Activated CD4-positive, alpha-beta T cell treated with anti-CD3 and anti-CD28 coated beads, Interleukin-2, amount 50 U/mL, for 24 hours (primary cell): ENCODE measurements around the gene GRB10.

Experiments used
- DNase-seq, 2 donors: peaks; one replicate each; pipeline ENCODE4 v3.0.0-alpha.2; 2020; ENCODE audit warnings: low read depth in 1 of 2, low spot score in 1 of 2

The GRB10 gene

DNA sequence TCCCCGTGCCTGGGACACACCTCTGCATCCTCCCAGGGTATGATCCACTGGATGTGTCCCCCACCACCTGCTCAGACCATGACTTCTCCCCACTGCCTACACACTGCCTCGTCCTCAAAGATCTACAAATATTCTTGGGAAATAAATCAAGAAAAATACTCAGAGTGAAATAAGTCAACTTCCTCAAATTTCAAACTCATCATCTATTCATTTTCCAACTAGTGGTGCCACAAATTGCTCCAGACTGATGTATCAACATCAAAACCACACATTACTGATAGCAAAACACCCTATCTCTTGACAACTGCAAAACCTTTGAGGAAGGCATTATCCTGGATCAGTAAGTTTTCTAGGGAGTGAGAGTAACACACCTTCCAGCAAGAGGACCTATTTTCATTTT is 87.7 kb downstream of the GRB10 start:
- DNase-seq: no peak

DNA sequence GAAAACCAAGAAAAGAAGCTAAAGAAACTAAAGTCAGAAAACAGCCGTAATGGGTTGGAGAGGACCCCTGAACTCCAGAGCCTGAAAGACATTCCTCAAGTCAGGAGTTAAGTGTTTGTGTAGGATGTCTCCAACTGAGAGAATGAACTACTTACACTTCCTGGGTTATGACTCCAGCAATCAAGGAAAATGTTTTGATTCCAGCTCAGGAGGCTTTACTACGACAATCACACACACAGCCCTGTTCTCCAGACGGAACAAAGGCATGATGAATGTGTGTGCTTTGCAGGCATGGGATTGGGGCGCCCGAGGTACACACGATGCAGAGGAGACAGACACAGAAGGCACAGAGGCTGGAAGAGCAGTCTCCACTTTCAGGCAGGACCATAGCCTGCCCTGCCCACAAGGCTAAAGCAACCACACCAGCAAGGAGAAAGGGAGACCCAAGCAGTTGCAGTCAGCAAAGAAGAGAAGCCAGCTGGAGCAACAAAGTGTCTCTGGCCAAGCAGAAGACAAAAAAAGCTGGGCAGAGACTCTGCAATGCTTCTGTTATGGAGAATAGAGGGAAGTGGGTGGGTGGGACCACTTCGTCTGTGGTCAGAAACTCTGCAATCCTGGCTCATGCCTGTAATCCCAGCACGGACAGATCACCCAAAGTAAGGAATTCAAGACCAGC is 89.1 kb downstream of the GRB10 start:
- DNase-seq: no peak

DNA sequence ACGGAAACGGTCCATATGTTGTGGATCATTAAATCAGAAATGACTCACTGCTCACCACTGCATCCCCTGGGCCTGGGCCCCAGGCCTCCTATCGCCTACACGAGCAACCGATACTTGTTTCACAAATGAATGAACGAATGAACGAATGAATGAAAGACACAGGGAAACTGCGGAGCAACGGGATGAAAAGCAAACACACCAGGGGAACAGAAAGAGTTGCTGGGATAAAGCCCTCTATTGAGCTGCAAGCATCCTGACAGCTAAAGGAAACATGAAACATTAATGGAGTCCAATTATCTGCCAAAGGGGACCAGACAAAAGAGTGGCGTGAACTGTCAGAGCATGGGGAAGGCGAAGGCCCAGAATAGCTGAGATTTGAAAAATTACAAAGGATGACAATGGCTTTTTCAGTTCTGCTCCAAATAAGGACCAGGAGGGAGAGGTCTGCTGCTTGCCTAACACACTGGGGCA is 92.1 kb downstream of the GRB10 start:
- no peak for DNase-seq

- no peak for DNase-seq
These were observed 94.5 kb downstream of the GRB10 start for GRCh38 chr7:50688226-50688590.

- DNase-seq: no peak
These were observed 95.0 kb downstream of the GRB10 start for GRCh38 chr7:50687575-50688225.

DNA sequence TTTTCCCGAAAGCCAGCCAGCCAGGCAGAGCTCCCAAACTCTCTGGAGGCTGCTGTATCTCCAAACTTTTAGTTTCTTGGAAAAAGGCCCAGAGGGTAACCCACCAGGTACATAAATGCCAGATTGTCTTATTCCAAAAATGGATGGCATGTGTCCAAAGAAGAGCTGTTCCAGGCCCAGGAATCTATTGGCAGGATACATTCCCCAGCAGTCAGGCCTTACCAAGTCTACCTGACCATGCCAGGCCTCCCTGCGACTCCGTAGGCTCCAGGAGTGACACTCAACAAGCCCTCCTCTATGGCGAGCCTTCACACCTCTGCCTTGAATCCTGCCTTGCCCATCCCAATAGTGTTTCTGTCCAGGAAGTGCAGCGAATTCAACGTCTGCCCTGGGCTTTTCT is 95.6 kb downstream of the GRB10 start:
- no peak for DNase-seq

GRCh38 chr7:50685135-50686065 is 97.3 kb downstream of the GRB10 start:
- no peak for DNase-seq

GRCh38 chr7:50684713-50685075 is 98.0 kb downstream of the GRB10 start:
- DNase-seq: no peak

- DNase-seq: no peak
These were observed 98.5 kb downstream of the GRB10 start for GRCh38 chr7:50684011-50684712.

GRCh38 chr7:50682573-50682972 is 100.1 kb downstream of the GRB10 start:
- DNase-seq: no peak

DNA sequence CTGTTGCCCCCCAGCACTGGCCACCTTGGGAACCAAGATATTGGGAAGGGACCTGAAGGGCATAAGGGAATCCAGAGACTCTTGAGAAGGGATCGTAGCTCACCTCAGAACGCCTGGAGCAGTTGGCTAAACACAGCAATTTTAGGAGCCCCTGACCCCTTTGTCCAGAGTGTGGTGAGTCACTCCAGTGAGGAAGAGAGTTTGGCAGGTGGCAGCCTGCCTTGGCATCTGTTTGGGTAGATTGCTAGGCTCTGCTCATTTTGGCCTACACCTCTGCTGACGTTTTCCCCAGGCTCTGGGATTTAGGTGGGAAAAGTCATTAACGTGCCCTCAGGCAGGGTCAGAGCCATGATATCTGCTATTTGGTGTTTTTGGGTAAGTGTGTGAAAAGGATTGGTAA is 100.6 kb downstream of the GRB10 start:
- DNase-seq: no peak

DNA sequence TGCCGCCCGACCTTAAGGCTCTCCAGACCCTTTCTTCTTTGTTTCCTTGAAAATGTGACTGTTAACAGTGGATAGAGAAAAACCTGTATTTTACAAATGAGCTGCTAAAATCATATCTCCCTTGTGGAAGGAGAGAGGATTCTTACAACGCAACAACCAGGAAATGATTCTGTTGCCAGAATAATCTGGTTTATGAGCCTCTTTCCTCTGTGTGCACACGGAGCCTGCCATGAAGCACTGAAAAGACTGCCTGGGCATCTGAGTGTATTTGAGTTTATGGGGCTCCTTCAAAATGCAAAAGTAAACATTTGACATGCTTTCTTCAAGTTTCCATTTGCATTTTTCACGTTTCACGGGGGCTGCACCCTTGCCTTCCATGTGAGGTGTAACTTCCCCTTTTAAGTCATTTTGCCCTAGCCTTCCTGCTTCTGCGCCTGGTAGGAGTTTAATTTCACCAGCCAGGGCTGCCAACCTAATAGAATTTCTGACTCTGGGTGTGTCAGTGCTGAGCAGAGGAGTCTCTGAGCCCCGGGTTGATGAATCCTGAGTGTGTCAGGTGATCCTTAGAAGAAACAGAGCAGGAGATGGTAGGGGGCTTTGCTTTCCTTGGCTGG is 101.2 kb downstream of the GRB10 start:
- DNase-seq: no peak

DNA sequence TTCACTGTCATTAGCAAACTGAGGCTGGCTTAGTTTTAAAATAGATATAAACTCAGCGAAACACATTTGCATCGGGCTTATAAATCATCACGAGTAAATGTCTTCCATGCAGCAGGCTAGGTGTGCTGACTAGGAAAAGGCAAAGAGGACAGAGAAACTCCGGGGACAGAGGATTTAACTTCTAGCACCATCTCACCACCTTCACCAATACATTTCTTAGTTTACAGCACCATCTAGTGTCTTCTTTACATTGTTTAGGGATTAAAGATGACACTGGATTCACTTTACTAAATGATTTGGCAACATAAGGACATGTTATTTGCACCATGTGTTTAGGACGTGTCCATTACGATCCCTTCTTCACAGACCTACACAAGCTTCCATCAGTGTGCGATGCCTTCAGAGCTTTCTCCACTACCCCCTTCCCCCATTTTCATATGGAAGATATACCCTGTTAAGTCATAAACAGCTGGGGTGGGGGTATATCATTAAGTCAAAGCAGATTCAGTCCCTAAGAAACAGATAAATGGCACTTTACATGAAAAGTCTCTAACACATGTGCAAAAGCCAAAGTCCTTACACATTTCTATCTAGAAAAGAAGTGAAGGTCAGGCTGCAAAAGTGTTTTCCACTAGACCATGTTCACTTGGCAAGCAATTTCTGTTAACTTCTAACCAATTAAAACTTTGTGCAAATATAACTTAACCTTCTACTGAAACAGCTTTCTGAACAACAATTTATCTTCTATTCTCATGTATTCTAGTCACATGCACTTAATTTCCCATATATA is 103.3 kb downstream of the GRB10 start:
- DNase-seq: no peak

DNA sequence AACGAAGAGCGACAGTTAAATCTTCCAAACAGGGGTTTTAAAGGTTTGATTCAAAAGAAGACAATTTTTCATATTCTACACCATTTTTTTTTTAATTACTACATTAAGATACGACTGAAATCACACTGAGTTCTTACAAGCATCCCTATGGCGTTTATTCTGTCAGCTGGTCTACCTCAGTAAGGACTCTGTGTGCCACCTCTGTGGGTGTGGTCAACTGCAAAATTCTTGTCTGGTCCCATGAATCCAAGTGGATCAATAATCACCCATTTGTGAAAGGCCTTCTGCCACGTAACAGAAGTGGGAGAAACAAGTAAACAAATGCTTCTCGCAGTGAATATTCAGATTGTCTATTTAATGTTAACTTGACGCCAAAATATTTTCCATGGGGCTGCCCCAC is 104.1 kb downstream of the GRB10 start:
- DNase-seq: no peak

GRCh38 chr7:50677638-50677996 is 105.1 kb downstream of the GRB10 start:
- no peak for DNase-seq

GRCh38 chr7:50676740-50677637 is 105.7 kb downstream of the GRB10 start:
- no peak for DNase-seq

GRCh38 chr7:50676079-50676478 is 106.6 kb downstream of the GRB10 start:
- no peak for DNase-seq

DNA sequence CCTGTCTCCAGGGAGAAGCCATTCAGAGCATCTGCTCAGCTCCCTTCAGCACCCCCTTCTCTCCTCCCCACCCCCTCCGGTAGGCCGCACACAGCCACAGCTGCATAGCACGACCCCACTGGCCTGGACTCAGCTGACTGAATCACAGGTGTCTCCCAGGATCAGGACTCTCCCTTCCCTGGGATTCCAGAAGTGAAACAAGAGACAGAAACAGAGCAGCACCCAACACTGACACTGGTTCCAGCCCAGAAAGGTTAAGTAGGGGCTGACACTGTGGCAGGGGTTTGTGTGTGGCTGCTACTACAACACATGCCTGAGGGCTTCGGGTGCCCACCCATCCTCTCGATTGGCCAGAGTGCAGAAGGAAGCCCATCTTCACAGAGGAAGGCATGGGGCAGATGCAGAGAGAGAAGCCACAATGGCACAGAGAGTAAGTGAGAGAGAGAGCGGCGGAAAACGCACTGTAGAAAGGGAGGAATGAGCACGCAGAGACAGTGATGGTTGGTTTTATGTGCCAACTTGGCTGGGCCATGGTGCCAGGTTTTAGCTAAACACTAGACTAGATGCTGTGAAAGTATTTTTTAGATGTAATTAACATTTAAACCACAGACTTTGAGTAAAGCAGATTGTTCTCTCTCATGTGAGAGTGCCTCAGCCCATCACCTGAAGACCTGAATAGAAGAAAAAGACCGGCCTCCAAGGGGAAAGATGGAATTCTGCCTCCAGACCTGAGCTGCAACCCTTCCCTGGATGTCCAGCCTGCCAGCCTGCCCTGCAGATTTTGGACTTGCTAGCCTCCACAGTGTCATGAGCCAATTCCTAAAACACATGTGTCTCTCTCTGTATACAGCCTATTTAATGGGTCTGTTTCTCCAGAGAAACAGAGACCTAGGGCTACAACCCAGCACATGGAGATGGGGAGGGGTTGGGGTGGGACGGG is 107.5 kb downstream of the GRB10 start:
- DNase-seq: no peak
